HepG2 (cell line): Measurements from ENCODE around the gene SNX13. TPM values are rescaled to one million over a fixed set of nuclear protein-coding genes. Genes with fewer than 3 reads are reported as not detected.

ENCODE experiments used
- AHDC1 ChIP-seq: sonication (generic); formaldehyde crosslinking; IDR thresholded peaks from 2 replicates; pipeline ENCODE4 v1.5.1; 2020; ENCODE audit warnings: mild to moderate bottlenecking, missing genetic modification reagents, borderline replicate concordance
- ARID4A ChIP-seq: sonication (generic); formaldehyde crosslinking; IDR thresholded peaks from 2 replicates; pipeline ENCODE4 v1.5.0; 2020; ENCODE audit warnings: mild to moderate bottlenecking, missing genetic modification reagents, borderline replicate concordance
- FOSL2 ChIP-seq: sonication (generic); formaldehyde crosslinking; IDR thresholded peaks from 2 replicates; pipeline ENCODE4 v1.4.0; 2020; ENCODE audit warnings: missing genetic modification reagents
- FOXP1 ChIP-seq, 2 experiments: fragments of 450-650 bp in 1 of 2; IDR thresholded peaks; 2 replicates each; pipeline ENCODE4 v1.6.1; 2017 to 2018; ENCODE audit warnings: antibody characterized with exemption in 1 of 2
- GATAD1 ChIP-seq: IDR thresholded peaks from 2 replicates; pipeline ENCODE4 v1.6.1; 2016; ENCODE audit warnings: missing genetic modification reagents, missing compliant biosample characterization
- HIVEP1 ChIP-seq: sonication (generic); formaldehyde crosslinking; IDR thresholded peaks from 2 replicates; pipeline ENCODE4 v1.4.0; 2020; ENCODE audit warnings: mild to moderate bottlenecking, missing genetic modification reagents
- IKZF5 ChIP-seq: IDR thresholded peaks from 2 replicates; pipeline ENCODE4 v1.6.1; 2018; ENCODE audit warnings: missing genetic modification reagents, mild to moderate bottlenecking, missing compliant biosample characterization
- KAT8 ChIP-seq: IDR thresholded peaks from 2 replicates; pipeline ENCODE4 v1.6.1; 2016; ENCODE audit warnings: missing genetic modification reagents, missing compliant biosample characterization
- LCORL ChIP-seq, 2 experiments: fragments of 450-650 bp in 1 of 2; sonication (generic) in 1 of 2; formaldehyde crosslinking in 1 of 2; IDR thresholded peaks; 2 replicates each; pipeline versions ENCODE4 v1.5.0 to v1.6.1; 2017 to 2020; ENCODE audit warnings: antibody characterized with exemption in 1 of 2, missing genetic modification reagents in 1 of 2
- SALL1 ChIP-seq: sonication (generic); formaldehyde crosslinking; IDR thresholded peaks from 2 replicates; pipeline ENCODE4 v1.8.0; 2022; ENCODE audit warnings: mild to moderate bottlenecking, missing genetic modification reagents
- SOX5 ChIP-seq: IDR thresholded peaks from 2 replicates; pipeline ENCODE4 v1.6.1; 2016; ENCODE audit warnings: borderline replicate concordance
- STAG1 ChIP-seq: sonication (generic); formaldehyde crosslinking; IDR thresholded peaks from 2 replicates; pipeline ENCODE4 v1.4.0; 2020; ENCODE audit warnings: missing genetic modification reagents
- SUZ12 ChIP-seq: fragments of 150-350 bp; IDR thresholded peaks from 2 replicates; pipeline ENCODE4 v1.6.1; 2014; ENCODE audit warnings: low read depth, low read length
- YEATS4 ChIP-seq: sonication (generic); formaldehyde crosslinking; IDR thresholded peaks from 2 replicates; pipeline ENCODE4 v1.4.0; 2020; ENCODE audit warnings: missing genetic modification reagents, borderline replicate concordance
- ZMYM2 ChIP-seq: sonication (generic); formaldehyde crosslinking; IDR thresholded peaks from 2 replicates; pipeline ENCODE4 v1.8.0; 2022; ENCODE audit warnings: mild to moderate bottlenecking, missing genetic modification reagents
- ZNF362 ChIP-seq: sonication (generic); formaldehyde crosslinking; IDR thresholded peaks from 2 replicates; pipeline ENCODE4 v1.4.0; 2020; ENCODE audit warnings: missing genetic modification reagents, mild to moderate bottlenecking, borderline replicate concordance
- ZNF468 ChIP-seq: sonication (generic); formaldehyde crosslinking; IDR thresholded peaks from 2 replicates; pipeline ENCODE4 v1.8.0; 2022; ENCODE audit warnings: mild to moderate bottlenecking, moderate library complexity, missing genetic modification reagents
- ZNF614 ChIP-seq: IDR thresholded peaks from 2 replicates; pipeline ENCODE4 v1.6.1; 2018; ENCODE audit warnings: missing biosample characterization, missing genetic modification reagents, inconsistent platforms, borderline replicate concordance
- polyA plus RNA-seq, 8 experiments: library from polyadenylated mRNA; depleted of rRNA in 3 of 8; stranded (reverse) in 7 of 8; unstranded in 1 of 8; fragments of >200 nt; fragmentation: Illumina TruSeq in 4 of 8; extraction: Trizol in 4 of 8; gene quantifications; 2 replicates each; pipeline versions ENCODE4 v1.2.1 to v1.2.3, GENCODE V29; 2011 to 2016; ENCODE audit warnings: low read depth in 4 of 8, missing spikeins in 1 of 8, mixed read lengths in 1 of 8; ENCODE audit not compliant: insufficient read depth in 1 of 8
- total RNA-seq, 5 experiments: library from RNA; depleted of rRNA; stranded (reverse); fragments of >200 nt; fragmentation: Illumina TruSeq; extraction: Trizol; gene quantifications; 2 replicates each; pipeline ENCODE4 v1.2.3, GENCODE V29; 2016; ENCODE audit warnings: low read depth in 1 of 5

The SNX13 gene
- total and polyA plus RNA-seq, 2 of the 13 experiments (the other 11 are each of a cell fraction or from before 2014, with no cell fraction given) = 14.3 to 32.3 TPM

GRCh38 chr7:17815318-17815717 is 125.0 kb downstream of the SNX13 start (continued):
- TF ChIP-seq ZMYM2 (CRISPR knock-in tag) (0 out of 2 replicates have a peak, but pooled peaks have one; percentile 40), FOSL2 (CRISPR knock-in tag) (peak; percentile 72), ARID4A (CRISPR knock-in tag) (peak; percentile 21; the same call in 1 of the 2 replicates), STAG1 (CRISPR knock-in tag) (0 out of 2 replicates have a peak, but pooled peaks have one; percentile 11), SUZ12 (no peak), FOXP1 (IDR thresholded peaks at IDR 0.05) (no peak), FOXP1 (CRISPR knock-in tag; IDR thresholded peaks at IDR 0.05) (peak; percentile 71), SOX5 (CRISPR knock-in tag) (peak; percentile 68; the same call in 1 of the 2 replicates), YEATS4 (CRISPR knock-in tag) (peak; percentile 74; the same call in 1 of the 2 replicates), ZNF362 (peak; percentile 28; the same call in 1 of the 2 replicates), KAT8 (CRISPR knock-in tag) (peak; percentile 26; the same call in 1 of the 2 replicates), GATAD1 (0 out of 2 replicates have a peak, but pooled peaks have one; percentile 32), IKZF5 (CRISPR knock-in tag) (peak; percentile 31; the same call in 1 of the 2 replicates), AHDC1 (CRISPR knock-in tag) (peak; percentile 84; the same call in 1 of the 2 replicates), ZNF468 (no peak), LCORL (IDR thresholded peaks at IDR 0.05) (no peak), LCORL (CRISPR knock-in tag; IDR thresholded peaks at IDR 0.05) (peak; percentile 74), ZNF614 (CRISPR knock-in tag) (peak; percentile 73; the same call in 1 of the 2 replicates), SALL1 (peak; percentile 98), HIVEP1 (CRISPR knock-in tag) (no peak)
